Measurements from ENCODE around the gene KLK10. TPM values are rescaled to one million over a fixed set of nuclear protein-coding genes. Genes with fewer than 3 reads are reported as not detected.
"Not testable (repeated sequence)": the region's sequence is repeated elsewhere in the genome, so short reads cannot be mapped to it uniquely, and the experiment has no call there.

KLK10 gene
- polyA plus RNA-seq, 1 donor (not counting 4 experiments of a cell fraction or from before 2014, with no cell fraction given), result 56.3 TPM

- FAIRE-seq (peak; percentile 71), DNase-seq (ENCODE audit: low read depth, low spot score) (no peak)
- H3K4me1 ChIP-seq (ENCODE audit: control insufficient read depth, extremely low read depth, insufficient read depth, low read length), result peaks cover 24% of the 10 kb centered on the region
- H3K36me3 ChIP-seq (ENCODE audit: control insufficient read depth in 2 of 2, extremely low read depth in 1 of 2, insufficient read depth in 2 of 2, low read length in 2 of 2), result peaks cover 0 to 2% of the 10 kb centered on the region in 2 experiments
- TF ChIP-seq, protein P1, sequence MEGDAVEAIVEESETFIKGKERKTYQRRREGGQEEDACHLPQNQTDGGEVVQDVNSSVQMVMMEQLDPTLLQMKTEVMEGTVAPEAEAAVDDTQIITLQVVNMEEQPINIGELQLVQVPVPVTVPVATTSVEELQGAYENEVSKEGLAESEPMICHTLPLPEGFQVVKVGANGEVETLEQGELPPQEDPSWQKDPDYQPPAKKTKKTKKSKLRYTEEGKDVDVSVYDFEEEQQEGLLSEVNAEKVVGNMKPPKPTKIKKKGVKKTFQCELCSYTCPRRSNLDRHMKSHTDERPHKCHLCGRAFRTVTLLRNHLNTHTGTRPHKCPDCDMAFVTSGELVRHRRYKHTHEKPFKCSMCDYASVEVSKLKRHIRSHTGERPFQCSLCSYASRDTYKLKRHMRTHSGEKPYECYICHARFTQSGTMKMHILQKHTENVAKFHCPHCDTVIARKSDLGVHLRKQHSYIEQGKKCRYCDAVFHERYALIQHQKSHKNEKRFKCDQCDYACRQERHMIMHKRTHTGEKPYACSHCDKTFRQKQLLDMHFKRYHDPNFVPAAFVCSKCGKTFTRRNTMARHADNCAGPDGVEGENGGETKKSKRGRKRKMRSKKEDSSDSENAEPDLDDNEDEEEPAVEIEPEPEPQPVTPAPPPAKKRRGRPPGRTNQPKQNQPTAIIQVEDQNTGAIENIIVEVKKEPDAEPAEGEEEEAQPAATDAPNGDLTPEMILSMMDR (optimal IDR thresholded peaks at IDR 0.05 in 1 of 3, IDR thresholded peaks at IDR 0.05 in 1 of 3, conservative IDR thresholded peaks at IDR 0.05 in 1 of 3; ENCODE audit: extremely low read depth in 1 of 3, insufficient read depth in 2 of 3, low read length in 3 of 3), result no peak
- no peak for TF ChIP-seq EZH2 (IDR thresholded peaks at IDR 0.05; ENCODE audit: low read length)
- no peaks in the 10 kb centered on the region for H3K27me3 ChIP-seq (ENCODE audit: control insufficient read depth, extremely low read depth, insufficient read depth, low read length)
- no peak overlapping the region for H3K4me2 ChIP-seq (ENCODE audit: control insufficient read depth, extremely low read depth, insufficient read depth, low read depth, low read length)
- dilution Hi-C loops (cut with MboI; ENCODE audit: extremely low pct_ligation_motif_present, low sequenced_read_pairs), result no loop called here
- H3K79me2 ChIP-seq (ENCODE audit: control insufficient read depth, insufficient read depth, low read length), result no peaks in the 10 kb centered on the region
- no peak overlapping the region for H3K9ac ChIP-seq (ENCODE audit: control insufficient read depth, extremely low read depth, insufficient read depth, low read length)
- no peaks in the 10 kb centered on the region for H3K9me3 ChIP-seq (ENCODE audit: control insufficient read depth, low read depth, low read length)
- no peaks in the 10 kb centered on the region for H4K20me1 ChIP-seq (ENCODE audit: control insufficient read depth, extremely low read depth, insufficient read depth, low read length)
- H3K9me1 ChIP-seq (ENCODE audit: control insufficient read depth, extremely low read depth, insufficient read depth, low read length), result no peaks in the 10 kb centered on the region
- H3K27ac ChIP-seq (ENCODE audit: control insufficient read depth, insufficient read depth, low read length), result no peak overlapping the region
- no peak overlapping the region for H2AFZ ChIP-seq (ENCODE audit: control insufficient read depth, low read length)
- no peak overlapping the region for H3K4me3 ChIP-seq (ENCODE audit: control insufficient read depth in 2 of 3, extremely low read depth in 1 of 3, insufficient read depth in 2 of 3, low read depth in 1 of 3, low read length in 3 of 3)
These were observed 25.4 kb downstream of the KLK10 start for GRCh38 chr19:50994129-50994528.

GRCh38 chr19:50992666-50993035 is 26.9 kb downstream of the KLK10 start:
- Histone ChIP-seq H2AFZ (ENCODE audit: control insufficient read depth, low read length) (peak overlapping the region; percentile 71), H3K4me3 (ENCODE audit: control insufficient read depth in 2 of 3, extremely low read depth in 1 of 3, insufficient read depth in 2 of 3, low read depth in 1 of 3, low read length in 3 of 3) (peak overlapping the region in 1 of 3 experiments; percentile 16), H3K9ac (ENCODE audit: control insufficient read depth, extremely low read depth, insufficient read depth, low read length) (peak overlapping the region; percentile 35), H3K4me1 (ENCODE audit: control insufficient read depth, extremely low read depth, insufficient read depth, low read length) (peaks cover 19% of the 10 kb centered on the region), H3K27me3 (ENCODE audit: control insufficient read depth, extremely low read depth, insufficient read depth, low read length) (no peaks in the 10 kb centered on the region), H3K79me2 (ENCODE audit: control insufficient read depth, insufficient read depth, low read length) (no peaks in the 10 kb centered on the region), H4K20me1 (ENCODE audit: control insufficient read depth, extremely low read depth, insufficient read depth, low read length) (no peaks in the 10 kb centered on the region), H3K27ac (ENCODE audit: control insufficient read depth, insufficient read depth, low read length) (peak overlapping the region; percentile 73), H3K9me1 (ENCODE audit: control insufficient read depth, extremely low read depth, insufficient read depth, low read length) (no peaks in the 10 kb centered on the region), H3K9me3 (ENCODE audit: control insufficient read depth, low read depth, low read length) (no peaks in the 10 kb centered on the region), H3K4me2 (ENCODE audit: control insufficient read depth, extremely low read depth, insufficient read depth, low read depth, low read length) (peak overlapping the region; percentile 58), H3K36me3 (ENCODE audit: control insufficient read depth in 2 of 2, extremely low read depth in 1 of 2, insufficient read depth in 2 of 2, low read length in 2 of 2) (peaks cover 0 to 2% of the 10 kb centered on the region in 2 experiments)
- DNase-seq (ENCODE audit: low read depth, low spot score), result no peak
- TF ChIP-seq, protein P1 (optimal IDR thresholded peaks at IDR 0.05 in 1 of 3, IDR thresholded peaks at IDR 0.05 in 1 of 3, conservative IDR thresholded peaks at IDR 0.05 in 1 of 3; ENCODE audit: extremely low read depth in 1 of 3, insufficient read depth in 2 of 3, low read length in 3 of 3), result no peak
- no peak for TF ChIP-seq EZH2 (IDR thresholded peaks at IDR 0.05; ENCODE audit: low read length)
- FAIRE-seq, result peak; percentile 34
- dilution Hi-C loops (cut with MboI; ENCODE audit: extremely low pct_ligation_motif_present, low sequenced_read_pairs), result no loop called here

DNA sequence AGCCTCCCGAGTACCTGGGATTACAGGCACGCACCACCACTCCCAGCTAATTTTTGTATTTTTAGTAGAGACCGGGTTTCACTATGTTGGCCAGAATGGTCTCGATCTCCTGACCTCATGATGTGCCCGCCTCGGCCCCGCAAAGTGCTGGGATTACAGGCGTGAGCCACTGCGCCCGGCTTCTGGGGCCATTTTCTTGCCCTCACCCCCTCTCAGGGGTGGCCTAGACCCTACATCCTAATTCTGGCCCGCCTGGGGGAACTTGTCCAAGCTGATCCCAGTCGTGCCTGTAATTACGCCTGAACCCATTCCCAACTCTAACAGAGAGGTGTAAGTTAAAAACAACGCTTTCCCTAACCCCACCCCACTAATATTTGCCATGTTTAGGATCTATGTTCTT is 35.1 kb downstream of the KLK10 start:
- H3K27me3 ChIP-seq (ENCODE audit: control insufficient read depth, extremely low read depth, insufficient read depth, low read length), result peaks cover 12% of the 10 kb centered on the region
- dilution Hi-C loops (cut with MboI; ENCODE audit: extremely low pct_ligation_motif_present, low sequenced_read_pairs); DNase-seq (ENCODE audit: low read depth, low spot score); H3K9me1 ChIP-seq (ENCODE audit: control insufficient read depth, extremely low read depth, insufficient read depth, low read length); H3K4me3 ChIP-seq (ENCODE audit: control insufficient read depth in 2 of 3, extremely low read depth in 1 of 3, insufficient read depth in 2 of 3, low read depth in 1 of 3, low read length in 3 of 3); FAIRE-seq; H3K4me1 ChIP-seq (ENCODE audit: control insufficient read depth, extremely low read depth, insufficient read depth, low read length); H3K27ac ChIP-seq (ENCODE audit: control insufficient read depth, insufficient read depth, low read length); H3K36me3 ChIP-seq (ENCODE audit: control insufficient read depth in 2 of 2, extremely low read depth in 1 of 2, insufficient read depth in 2 of 2, low read length in 2 of 2); H3K9me3 ChIP-seq (ENCODE audit: control insufficient read depth, low read depth, low read length); H3K4me2 ChIP-seq (ENCODE audit: control insufficient read depth, extremely low read depth, insufficient read depth, low read depth, low read length); H2AFZ ChIP-seq (ENCODE audit: control insufficient read depth, low read length); H3K79me2 ChIP-seq (ENCODE audit: control insufficient read depth, insufficient read depth, low read length); H3K9ac ChIP-seq (ENCODE audit: control insufficient read depth, extremely low read depth, insufficient read depth, low read length); H4K20me1 ChIP-seq (ENCODE audit: control insufficient read depth, extremely low read depth, insufficient read depth, low read length): not testable (repeated sequence)
